GM23338 (cell line): Measurements from ENCODE around the gene CHKB. TPM values are rescaled to one million over a fixed set of nuclear protein-coding genes. Genes with fewer than 3 reads are reported as not detected.

Source experiments
- ATAC-seq: fragments of 200-7000 bp; cut with Tn5 transposase; 3 replicates; pipeline ENCODE4 v1.9.1; 2020
- DNase-seq: peaks from one replicate; pipeline ENCODE4 v3.0.0-alpha.2; 2015; ENCODE audit warnings: low spot score
- H2AFZ ChIP-seq: fragments of 200-600 bp; sonication (generic); 2 replicates; pipeline ENCODE4 v1.8.0; 2016; ENCODE audit warnings: antibody characterized with exemption, mild to moderate bottlenecking, moderate library complexity
- H3F3A ChIP-seq: fragments of 200-600 bp; sonication (generic); replicated peaks from 2 replicates; pipeline ENCODE4 v1.8.0; 2017; ENCODE audit warnings: antibody characterized with exemption, mixed run types, low read depth
- H3K27ac ChIP-seq: fragments of 200-600 bp; sonication (generic); 2 replicates; pipeline ENCODE4 v1.6.1; 2016; ENCODE audit warnings: low read depth
- H3K27me3 ChIP-seq: fragments of 200-600 bp; sonication (generic); 2 replicates; pipeline ENCODE4 v1.8.0; 2016; ENCODE audit warnings: mild to moderate bottlenecking, mixed run types, moderate library complexity; ENCODE audit not compliant: insufficient read depth
- H3K36me3 ChIP-seq: fragments of 200-600 bp; sonication (generic); 2 replicates; pipeline ENCODE4 v1.8.0; 2016; ENCODE audit warnings: mild to moderate bottlenecking; ENCODE audit not compliant: insufficient read depth
- H3K4me1 ChIP-seq: fragments of 200-600 bp; sonication (generic); 2 replicates; pipeline ENCODE4 v1.8.0; 2016; ENCODE audit warnings: mild to moderate bottlenecking, moderate library complexity; ENCODE audit not compliant: insufficient read depth
- H3K4me2 ChIP-seq: fragments of 200-600 bp; sonication (generic); 2 replicates; pipeline ENCODE4 v1.7.1; 2017; ENCODE audit warnings: mixed run types
- H3K4me3 ChIP-seq: fragments of 200-600 bp; sonication (generic); 2 replicates; pipeline ENCODE4 v1.6.1; 2016; ENCODE audit warnings: mixed run types
- H3K79me2 ChIP-seq: fragments of 200-600 bp; sonication (generic); replicated peaks from 2 replicates; pipeline ENCODE4 v1.8.0; 2017; ENCODE audit warnings: mild to moderate bottlenecking; ENCODE audit not compliant: insufficient read depth
- H3K9me2 ChIP-seq: fragments of 200-600 bp; sonication (generic); 2 replicates; pipeline ENCODE4 v1.8.0; 2017; ENCODE audit not compliant: insufficient read depth
- H4K20me1 ChIP-seq: fragments of 200-600 bp; sonication (generic); replicated peaks from 2 replicates; pipeline ENCODE4 v1.8.0; 2017; ENCODE audit warnings: mild to moderate bottlenecking; ENCODE audit not compliant: insufficient read depth
- H3K27ac Mint-ChIP-seq: 2 replicates; pipeline ENCODE4 v1.8.0; 2020; ENCODE audit warnings: inconsistent platforms, mild to moderate bottlenecking, moderate library complexity, mixed read lengths
- H3K27me3 Mint-ChIP-seq: 3 replicates; pipeline ENCODE4 v1.8.0; 2022; ENCODE audit warnings: low read depth, mild to moderate bottlenecking, moderate library complexity, mixed read lengths, inconsistent platforms; ENCODE audit not compliant: insufficient read depth, poor library complexity
- H3K36me3 Mint-ChIP-seq: 3 replicates; pipeline ENCODE4 v1.8.0; 2021; ENCODE audit warnings: low read depth, mild to moderate bottlenecking, inconsistent platforms, moderate library complexity, mixed read lengths
- H3K4me1 Mint-ChIP-seq: 3 replicates; pipeline ENCODE4 v1.8.0; 2020; ENCODE audit warnings: mild to moderate bottlenecking, inconsistent platforms, mixed read lengths
- H3K4me3 Mint-ChIP-seq: 3 replicates; pipeline ENCODE4 v1.8.0; 2021; ENCODE audit warnings: moderate library complexity, mild to moderate bottlenecking, inconsistent platforms, mixed read lengths
- H3K9me3 Mint-ChIP-seq: 3 replicates; pipeline ENCODE4 v1.8.0; 2020; ENCODE audit warnings: moderate library complexity, mild to moderate bottlenecking, inconsistent platforms, mixed read lengths
- CREB1 ChIP-seq: fragments of 250-450 bp; sonication (Bioruptor Pico); IDR thresholded peaks from 2 replicates; pipeline ENCODE4 v1.5.0; 2020; ENCODE audit warnings: low read depth, mild to moderate bottlenecking, moderate library complexity
- CTCF ChIP-seq, 2 experiments: fragments of 200-600 bp in 1 of 2; sonication (generic) in 1 of 2; conservative IDR thresholded peaks; 2 replicates each; pipeline versions ENCODE4 v1.5.1 to v1.6.1; 2016 to 2017; ENCODE audit warnings: antibody characterized with exemption in 2 of 2, low read depth in 2 of 2, mild to moderate bottlenecking in 2 of 2, moderate library complexity in 1 of 2
- EZH2 ChIP-seq: fragments of 200-600 bp; sonication (generic); IDR thresholded peaks from one replicate; pipeline ENCODE4 v1.8.0; 2017; ENCODE audit warnings: antibody characterized with exemption, mild to moderate bottlenecking, low read depth; ENCODE audit not compliant: unreplicated experiment
- EZH2phosphoT487 ChIP-seq: fragments of 200-600 bp; sonication (generic); IDR thresholded peaks from one replicate; pipeline ENCODE4 v1.8.1; 2018; ENCODE audit warnings: antibody characterized with exemption; ENCODE audit not compliant: unreplicated experiment
- JUNB ChIP-seq: IDR thresholded peaks from one replicate; pipeline ENCODE4 v1.6.1; 2016; ENCODE audit warnings: antibody characterized with exemption; ENCODE audit not compliant: unreplicated experiment
- NANOG ChIP-seq: IDR thresholded peaks from 2 replicates; pipeline ENCODE4 v1.6.1; 2016; ENCODE audit warnings: antibody characterized with exemption, borderline replicate concordance
- POLR2AphosphoS5 ChIP-seq: IDR thresholded peaks from 2 replicates; pipeline ENCODE4 v1.6.1; 2016; ENCODE audit warnings: antibody characterized with exemption, low read depth
- STAT1 ChIP-seq: IDR thresholded peaks from one replicate; pipeline ENCODE4 v1.6.1; 2016; ENCODE audit warnings: antibody characterized with exemption; ENCODE audit not compliant: unreplicated experiment
- ZNF114 ChIP-seq: fragments of 250-450 bp; sonication (Bioruptor Pico); IDR thresholded peaks from 2 replicates; pipeline ENCODE4 v1.5.0; 2020; ENCODE audit warnings: mild to moderate bottlenecking, moderate library complexity
- ZNF331 ChIP-seq: fragments of 250-450 bp; sonication (Bioruptor Pico); IDR thresholded peaks from 2 replicates; pipeline ENCODE4 v1.5.0; 2020; ENCODE audit warnings: low read depth, mild to moderate bottlenecking, moderate library complexity
- polyA plus RNA-seq: library from polyadenylated mRNA; unstranded; fragments of >200 nt; fragmentation: Nextera tagmentation; extraction: Ambion mirVana; gene quantifications from 2 replicates; pipeline ENCODE4 v1.2.1, GENCODE V29; 2016
- total RNA-seq: library from RNA; depleted of rRNA; stranded (reverse); fragments of >200 nt; shearing (Covaris generic); gene quantifications from 2 replicates; pipeline ENCODE4 v1.2.3, GENCODE V29; 2014
- TF ChIP-seq, protein P1 (sequence below): IDR thresholded peaks from one replicate; pipeline ENCODE4 v1.6.1; 2018; ENCODE audit warnings: antibody characterized with exemption; ENCODE audit not compliant: unreplicated experiment
- TF ChIP-seq, protein P2 (sequence below): IDR thresholded peaks from 2 replicates; pipeline ENCODE4 v1.6.1; 2016; ENCODE audit warnings: antibody characterized with exemption

Gene CHKB
- total and polyA plus RNA-seq, 2 experiments from 2014 or later, result 51.2 to 61.6 TPM

GRCh38 chr22:50556703-50557102 lies 25.9 kb downstream of the CHKB start:
- 0 out of 2 replicates have a peak, but pooled peaks cover 7% of the 10 kb centered on the region for H3K27me3 ChIP-seq
- peaks cover 2% of the 10 kb centered on the region; the same call in 1 of the 2 replicates for H3F3A ChIP-seq
- no peaks in the 10 kb centered on the region for H3K9me2 ChIP-seq
- no peaks in the 10 kb centered on the region for H3K79me2 ChIP-seq
- H3K9me3 Mint-ChIP-seq, result no peaks in the 10 kb centered on the region
- no peak overlapping the region; the same call in 2 of the 3 replicates for H3K4me3 Mint-ChIP-seq
- peaks cover 19% of the 10 kb centered on the region for H3K27me3 Mint-ChIP-seq
- H3K27ac ChIP-seq, result no peak overlapping the region
- H3K36me3 Mint-ChIP-seq, result no peaks in the 10 kb centered on the region
- no peak overlapping the region for H3K27ac Mint-ChIP-seq
- no peaks in the 10 kb centered on the region for H3K4me1 ChIP-seq
- H3K4me3 ChIP-seq, result no peak overlapping the region
- peaks cover 15% of the 10 kb centered on the region for H3K4me1 Mint-ChIP-seq
- no peak overlapping the region for H2AFZ ChIP-seq
- no peaks in the 10 kb centered on the region for H4K20me1 ChIP-seq
- DNase-seq (no peak), ATAC-seq (no peak)
- TF ChIP-seq, protein P1, sequence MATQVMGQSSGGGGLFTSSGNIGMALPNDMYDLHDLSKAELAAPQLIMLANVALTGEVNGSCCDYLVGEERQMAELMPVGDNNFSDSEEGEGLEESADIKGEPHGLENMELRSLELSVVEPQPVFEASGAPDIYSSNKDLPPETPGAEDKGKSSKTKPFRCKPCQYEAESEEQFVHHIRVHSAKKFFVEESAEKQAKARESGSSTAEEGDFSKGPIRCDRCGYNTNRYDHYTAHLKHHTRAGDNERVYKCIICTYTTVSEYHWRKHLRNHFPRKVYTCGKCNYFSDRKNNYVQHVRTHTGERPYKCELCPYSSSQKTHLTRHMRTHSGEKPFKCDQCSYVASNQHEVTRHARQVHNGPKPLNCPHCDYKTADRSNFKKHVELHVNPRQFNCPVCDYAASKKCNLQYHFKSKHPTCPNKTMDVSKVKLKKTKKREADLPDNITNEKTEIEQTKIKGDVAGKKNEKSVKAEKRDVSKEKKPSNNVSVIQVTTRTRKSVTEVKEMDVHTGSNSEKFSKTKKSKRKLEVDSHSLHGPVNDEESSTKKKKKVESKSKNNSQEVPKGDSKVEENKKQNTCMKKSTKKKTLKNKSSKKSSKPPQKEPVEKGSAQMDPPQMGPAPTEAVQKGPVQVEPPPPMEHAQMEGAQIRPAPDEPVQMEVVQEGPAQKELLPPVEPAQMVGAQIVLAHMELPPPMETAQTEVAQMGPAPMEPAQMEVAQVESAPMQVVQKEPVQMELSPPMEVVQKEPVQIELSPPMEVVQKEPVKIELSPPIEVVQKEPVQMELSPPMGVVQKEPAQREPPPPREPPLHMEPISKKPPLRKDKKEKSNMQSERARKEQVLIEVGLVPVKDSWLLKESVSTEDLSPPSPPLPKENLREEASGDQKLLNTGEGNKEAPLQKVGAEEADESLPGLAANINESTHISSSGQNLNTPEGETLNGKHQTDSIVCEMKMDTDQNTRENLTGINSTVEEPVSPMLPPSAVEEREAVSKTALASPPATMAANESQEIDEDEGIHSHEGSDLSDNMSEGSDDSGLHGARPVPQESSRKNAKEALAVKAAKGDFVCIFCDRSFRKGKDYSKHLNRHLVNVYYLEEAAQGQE, result no peak
- no peak for TF ChIP-seq ZNF114 (CRISPR knock-in tag)
- H3K4me2 ChIP-seq, result no peak overlapping the region
- no peaks in the 10 kb centered on the region for H3K36me3 ChIP-seq

GRCh38 chr22:50553310-50553709 lies 29.3 kb downstream of the CHKB start:
- no peak overlapping the region for H3K4me3 ChIP-seq
- no peaks in the 10 kb centered on the region for H3K9me2 ChIP-seq
- peaks cover 9% of the 10 kb centered on the region for H3K4me1 Mint-ChIP-seq
- H3K4me3 Mint-ChIP-seq, result no peak overlapping the region
- no peak overlapping the region for H3K4me2 ChIP-seq
- DNase-seq, result no peak
- no peak overlapping the region for H2AFZ ChIP-seq
- no peaks in the 10 kb centered on the region for H3K36me3 ChIP-seq
- H3K27me3 ChIP-seq, result peaks cover 8% of the 10 kb centered on the region; the same call in 1 of the 2 replicates
- H3K4me1 ChIP-seq, result no peaks in the 10 kb centered on the region
- no peaks in the 10 kb centered on the region for H4K20me1 ChIP-seq
- H3K27ac ChIP-seq, result no peak overlapping the region
- no peaks in the 10 kb centered on the region; the same call in 1 of the 2 replicates for H3F3A ChIP-seq
- H3K27ac Mint-ChIP-seq, result no peak overlapping the region
- ATAC-seq, result no peak
- no peaks in the 10 kb centered on the region for H3K79me2 ChIP-seq
- H3K36me3 Mint-ChIP-seq, result no peaks in the 10 kb centered on the region
- peaks cover 17% of the 10 kb centered on the region for H3K27me3 Mint-ChIP-seq
- H3K9me3 Mint-ChIP-seq, result no peaks in the 10 kb centered on the region
- no peak for TF ChIP-seq ZNF114 (CRISPR knock-in tag)
- TF ChIP-seq ZNF331 (CRISPR knock-in tag), result no peak
- TF ChIP-seq CTCF (conservative IDR thresholded peaks at IDR 0.05; ENCODE audit: low read depth in 2 of 2), result no peak
- TF ChIP-seq EZH2phosphoT487, result no peak
- TF ChIP-seq NANOG, result no peak
- TF ChIP-seq, protein P1, result no peak
- no peak for TF ChIP-seq STAT1
- TF ChIP-seq JUNB, result no peak
- TF ChIP-seq POLR2AphosphoS5, result no peak
- TF ChIP-seq CREB1 (CRISPR knock-in tag), result no peak
- no peak for TF ChIP-seq EZH2
- TF ChIP-seq, protein P2, sequence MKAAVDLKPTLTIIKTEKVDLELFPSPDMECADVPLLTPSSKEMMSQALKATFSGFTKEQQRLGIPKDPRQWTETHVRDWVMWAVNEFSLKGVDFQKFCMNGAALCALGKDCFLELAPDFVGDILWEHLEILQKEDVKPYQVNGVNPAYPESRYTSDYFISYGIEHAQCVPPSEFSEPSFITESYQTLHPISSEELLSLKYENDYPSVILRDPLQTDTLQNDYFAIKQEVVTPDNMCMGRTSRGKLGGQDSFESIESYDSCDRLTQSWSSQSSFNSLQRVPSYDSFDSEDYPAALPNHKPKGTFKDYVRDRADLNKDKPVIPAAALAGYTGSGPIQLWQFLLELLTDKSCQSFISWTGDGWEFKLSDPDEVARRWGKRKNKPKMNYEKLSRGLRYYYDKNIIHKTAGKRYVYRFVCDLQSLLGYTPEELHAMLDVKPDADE, result no peak
